ENCODE data around the gene SHC1.

SHC1 gene

DNA sequence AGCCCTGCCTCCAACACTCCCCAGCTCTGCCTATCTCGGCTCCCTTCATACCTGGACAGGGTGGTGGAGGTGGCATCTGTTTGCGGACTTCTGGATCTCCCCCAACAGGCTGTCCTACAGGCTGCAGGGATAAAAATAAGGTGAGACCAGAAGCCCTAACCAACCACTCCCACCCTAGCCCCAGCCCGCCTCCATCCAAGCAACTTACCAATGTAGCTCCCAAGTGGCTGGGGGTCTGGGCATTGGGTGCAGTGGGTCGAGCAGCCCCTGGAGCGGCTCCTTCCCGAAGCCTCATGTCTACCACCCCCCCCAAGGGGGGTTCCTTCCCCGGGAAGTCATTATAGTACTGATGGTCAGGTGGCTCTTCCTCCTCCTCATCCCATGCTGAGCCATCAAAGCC lies 4.4 kb downstream of the SHC1 start:
- Mint-ChIP-seq H3K27me3 (no peaks in the 10 kb centered on the region), H3K4me3 (no peak overlapping the region), H3K36me3 (peaks cover 22% of the 10 kb centered on the region), H3K27ac (no peak overlapping the region), H3K9me3 (no peaks in the 10 kb centered on the region), H3K4me1 (peaks cover 18% of the 10 kb centered on the region)
- ATAC-seq (ENCODE audit: low read depth) (no peak), DNase-seq (ENCODE audit: low spot score in 2 of 2) (no peak)

DNA sequence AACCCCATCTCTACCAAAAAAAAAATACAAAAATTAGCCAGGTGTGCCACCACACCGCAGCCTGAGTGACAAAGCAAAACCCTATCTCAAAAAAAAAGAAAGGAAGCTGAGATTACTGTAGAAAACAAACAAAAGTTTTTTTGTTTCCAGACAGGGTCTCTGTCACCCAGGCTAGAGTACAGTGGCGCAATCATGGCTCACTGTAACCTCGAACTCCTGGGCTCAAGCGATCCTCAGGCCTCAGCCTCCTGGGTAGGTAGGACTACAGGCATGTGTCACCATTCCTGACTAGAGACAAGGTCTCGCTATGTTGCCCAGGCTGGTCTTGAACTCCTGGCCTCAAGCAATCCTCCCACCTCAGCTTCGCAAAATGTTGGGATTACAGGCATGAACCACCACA lies 6.2 kb downstream of the SHC1 start:
- no peaks in the 10 kb centered on the region for H3K9me3 Mint-ChIP-seq
- peaks cover 19% of the 10 kb centered on the region for H3K36me3 Mint-ChIP-seq
- no peak for ATAC-seq (ENCODE audit: low read depth)
- H3K27me3 Mint-ChIP-seq = no peaks in the 10 kb centered on the region
- peaks cover 16% of the 10 kb centered on the region for H3K4me1 Mint-ChIP-seq
- no peak overlapping the region for H3K4me3 Mint-ChIP-seq
- no peak for DNase-seq (ENCODE audit: low spot score in 2 of 2)
- H3K27ac Mint-ChIP-seq = no peak overlapping the region

- DNase-seq (ENCODE audit: low spot score in 2 of 2) (no peak), ATAC-seq (ENCODE audit: low read depth) (no peak)
- H3K4me3 Mint-ChIP-seq = no peak overlapping the region
- no peaks in the 10 kb centered on the region for H3K9me3 Mint-ChIP-seq
- H3K27ac Mint-ChIP-seq = no peak overlapping the region
- H3K27me3 Mint-ChIP-seq = no peaks in the 10 kb centered on the region
- peaks cover 17% of the 10 kb centered on the region for H3K36me3 Mint-ChIP-seq
- H3K4me1 Mint-ChIP-seq = peaks cover 15% of the 10 kb centered on the region
Measured at GRCh38 chr1:154963643-154964042, 6.9 kb downstream of the SHC1 start.

DNA sequence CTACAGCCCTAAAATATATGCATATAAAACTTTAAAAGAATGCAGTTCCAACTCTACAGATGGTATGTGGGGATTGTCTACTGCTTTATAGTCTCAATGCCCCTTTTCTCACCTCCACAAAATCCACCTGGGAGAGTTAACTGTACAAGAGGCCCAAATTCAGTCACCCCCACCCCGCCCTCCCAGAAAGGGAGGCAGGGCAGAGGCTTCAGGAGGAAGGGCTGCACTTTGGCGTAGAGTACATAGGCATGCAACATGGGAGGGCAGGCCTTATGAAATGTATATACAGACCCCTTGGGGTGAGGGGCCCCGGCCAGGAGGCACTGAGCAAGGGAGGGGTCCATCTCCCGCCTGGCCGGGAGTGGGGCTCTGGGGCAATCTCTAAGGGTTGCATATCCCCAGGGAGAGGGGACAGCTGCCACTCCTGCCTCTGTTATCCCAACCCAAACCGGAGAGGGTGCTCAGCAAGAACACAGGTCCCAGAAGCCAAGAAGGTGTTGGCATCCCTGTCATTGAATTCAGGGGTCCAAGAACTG lies 7.7 kb downstream of the SHC1 start:
- H3K27me3 Mint-ChIP-seq = no peaks in the 10 kb centered on the region
- peak overlapping the region; percentile 81 for H3K27ac Mint-ChIP-seq
- DNase-seq (ENCODE audit: low spot score in 2 of 2) (no peak), ATAC-seq (ENCODE audit: low read depth) (no peak)
- peak overlapping the region; percentile 41 for H3K4me3 Mint-ChIP-seq
- H3K4me1 Mint-ChIP-seq = peaks cover 15% of the 10 kb centered on the region
- no peaks in the 10 kb centered on the region for H3K9me3 Mint-ChIP-seq
- H3K36me3 Mint-ChIP-seq = peaks cover 13% of the 10 kb centered on the region

GRCh38 chr1:154962156-154962749 lies 8.3 kb downstream of the SHC1 start:
- Mint-ChIP-seq H3K36me3 (peaks cover 12% of the 10 kb centered on the region), H3K4me1 (peaks cover 15% of the 10 kb centered on the region)

DNA sequence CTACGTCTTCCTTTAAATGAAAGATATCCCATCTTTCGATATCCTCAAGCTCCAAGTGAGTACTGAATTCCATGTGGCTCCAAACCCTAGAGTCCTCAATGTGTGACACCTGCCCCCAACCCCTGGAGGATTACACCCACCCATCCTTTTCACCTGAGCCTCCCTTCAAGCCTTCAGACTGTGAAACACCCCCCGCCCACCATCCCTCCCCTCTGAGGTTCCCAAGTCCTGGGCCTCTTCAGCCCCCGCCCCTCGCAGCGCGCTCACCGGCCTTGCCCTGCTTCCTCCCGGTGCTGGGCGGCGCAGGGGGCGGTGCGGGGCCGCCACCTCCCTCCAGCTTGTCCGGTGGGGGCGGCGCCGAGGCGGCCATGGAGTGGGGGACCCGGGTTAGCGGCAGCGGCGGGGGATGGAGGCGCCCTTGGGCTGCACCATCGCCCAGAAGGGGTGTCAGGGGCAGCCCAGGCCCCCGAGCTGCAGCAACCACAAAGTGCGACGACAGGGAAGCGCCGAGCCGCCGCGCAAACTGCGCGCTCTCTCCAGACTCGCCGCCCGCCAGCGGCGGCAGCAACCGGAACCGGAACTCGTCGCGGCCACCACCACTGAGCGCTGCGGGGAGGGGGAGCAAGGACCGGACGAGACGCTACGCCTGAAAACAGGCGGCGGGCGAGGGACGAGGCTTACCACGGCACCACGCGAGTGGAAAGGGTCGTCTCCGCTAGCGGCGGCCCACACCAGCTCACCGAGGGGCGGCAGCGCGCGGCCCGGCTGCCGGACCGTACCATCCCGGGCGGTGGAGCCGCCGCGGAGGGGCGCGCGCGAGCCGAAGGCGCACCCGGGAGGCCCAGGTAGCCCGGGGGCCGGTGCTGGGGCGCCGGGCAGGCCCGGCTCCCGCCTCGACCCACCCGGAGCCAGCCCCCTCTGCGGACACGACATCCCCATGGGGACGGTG lies 9.1 kb downstream of the SHC1 start, which contains the start of gene PYGO2:
TSS of gene PYGO2 (minus strand) at position 576 of the 949 bp plus-strand sequence. CDS start at position 370, 206 bp downstream.
- H3K4me1 Mint-ChIP-seq = peaks cover 15% of the 10 kb centered on the region
- peaks cover 10% of the 10 kb centered on the region for H3K36me3 Mint-ChIP-seq

More at GRCh38 chr1:154962156-154962749, 8.3 kb downstream of the SHC1 start:
- Mint-ChIP-seq H3K9me3 (no peaks in the 10 kb centered on the region), H3K27me3 (no peaks in the 10 kb centered on the region), H3K4me3 (peak overlapping the region; percentile 83), H3K27ac (peak overlapping the region; percentile 81)
- no peak for DNase-seq (ENCODE audit: low spot score in 2 of 2)
- ATAC-seq (ENCODE audit: low read depth) = peak; percentile 20

DNA sequence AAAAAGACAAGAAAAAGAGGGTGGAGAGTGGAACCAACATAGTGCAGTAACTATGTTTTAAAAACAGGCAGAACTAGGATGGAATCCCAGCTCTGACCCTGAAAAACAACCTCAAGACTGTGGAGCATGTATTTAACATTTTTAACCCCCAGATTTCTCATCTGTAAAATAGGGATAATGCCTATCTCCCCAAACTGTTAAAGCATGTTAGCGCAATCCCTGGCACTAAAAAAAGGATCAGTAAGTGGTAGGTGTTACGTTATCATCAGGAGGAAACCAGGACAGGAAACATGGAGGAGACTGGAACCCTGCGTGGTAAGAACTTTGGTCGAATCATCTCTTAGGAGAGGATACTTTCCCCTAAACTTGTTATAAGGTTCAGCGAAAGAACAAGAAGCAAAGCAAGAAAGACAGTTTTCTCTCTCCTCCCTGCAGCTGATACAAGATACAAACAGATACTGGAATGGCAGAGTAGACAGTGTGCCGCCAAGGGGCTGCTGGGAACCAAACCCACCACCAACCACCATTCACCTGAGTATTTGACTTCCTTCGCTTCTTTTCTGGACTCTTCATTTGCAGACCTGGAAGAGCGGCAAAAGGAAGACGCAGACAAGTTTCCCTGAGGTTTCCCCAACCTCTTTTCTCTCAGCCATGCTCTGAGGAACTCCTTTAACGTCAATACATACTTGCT lies 10.0 kb downstream of the SHC1 start:
- no peaks in the 10 kb centered on the region for H3K27me3 Mint-ChIP-seq

More for the DNA sequence above, 9.1 kb downstream of the SHC1 start, which contains the start of gene PYGO2:
- Mint-ChIP-seq H3K4me3 (peak within 1 kb of the TSS; percentile 87), H3K27me3 (no peaks in the 10 kb centered on the region), H3K27ac (peak within 1 kb of the TSS; percentile 81), H3K9me3 (no peaks in the 10 kb centered on the region)
- peak; percentile 74 to 90 for DNase-seq (ENCODE audit: low spot score in 2 of 2)
- ATAC-seq (ENCODE audit: low read depth) = peak; percentile 79

GRCh38 chr1:154959426-154959780 lies 11.1 kb downstream of the SHC1 start:
- peaks cover 30% of the 10 kb centered on the region for H3K4me1 Mint-ChIP-seq
- no peak overlapping the region for H3K27ac Mint-ChIP-seq
- ATAC-seq (ENCODE audit: low read depth) (no peak), DNase-seq (ENCODE audit: low spot score in 2 of 2) (no peak)
- H3K9me3 Mint-ChIP-seq = no peaks in the 10 kb centered on the region
- no peaks in the 10 kb centered on the region for H3K27me3 Mint-ChIP-seq
- peaks cover 7% of the 10 kb centered on the region for H3K36me3 Mint-ChIP-seq
- peak overlapping the region; percentile 44 for H3K4me3 Mint-ChIP-seq

More for the DNA sequence above, 10.0 kb downstream of the SHC1 start:
- Mint-ChIP-seq H3K4me3 (peak overlapping the region; percentile 87), H3K27ac (peak overlapping the region; percentile 81), H3K4me1 (peaks cover 22% of the 10 kb centered on the region), H3K36me3 (peaks cover 9% of the 10 kb centered on the region), H3K9me3 (no peaks in the 10 kb centered on the region)
- DNase-seq (ENCODE audit: low spot score in 2 of 2) (no peak), ATAC-seq (ENCODE audit: low read depth) (no peak)

GRCh38 chr1:154958681-154959425 lies 11.7 kb downstream of the SHC1 start:
- H3K27ac Mint-ChIP-seq = no peak overlapping the region
- H3K36me3 Mint-ChIP-seq = peaks cover 5% of the 10 kb centered on the region
- peak overlapping the region; percentile 44 for H3K4me3 Mint-ChIP-seq
- peaks cover 34% of the 10 kb centered on the region for H3K4me1 Mint-ChIP-seq
- ATAC-seq (ENCODE audit: low read depth) (no peak), DNase-seq (ENCODE audit: low spot score in 2 of 2) (no peak)
- H3K9me3 Mint-ChIP-seq = no peaks in the 10 kb centered on the region
- H3K27me3 Mint-ChIP-seq = no peaks in the 10 kb centered on the region

- DNase-seq (ENCODE audit: low spot score in 2 of 2) (no peak), ATAC-seq (ENCODE audit: low read depth) (no peak)
- Mint-ChIP-seq H3K27me3 (no peaks in the 10 kb centered on the region), H3K36me3 (peaks cover 1% of the 10 kb centered on the region), H3K27ac (no peak overlapping the region), H3K9me3 (no peaks in the 10 kb centered on the region), H3K4me1 (peaks cover 36% of the 10 kb centered on the region), H3K4me3 (no peak overlapping the region)
Measured at GRCh38 chr1:154958036-154958435, 12.5 kb downstream of the SHC1 start.

DNA sequence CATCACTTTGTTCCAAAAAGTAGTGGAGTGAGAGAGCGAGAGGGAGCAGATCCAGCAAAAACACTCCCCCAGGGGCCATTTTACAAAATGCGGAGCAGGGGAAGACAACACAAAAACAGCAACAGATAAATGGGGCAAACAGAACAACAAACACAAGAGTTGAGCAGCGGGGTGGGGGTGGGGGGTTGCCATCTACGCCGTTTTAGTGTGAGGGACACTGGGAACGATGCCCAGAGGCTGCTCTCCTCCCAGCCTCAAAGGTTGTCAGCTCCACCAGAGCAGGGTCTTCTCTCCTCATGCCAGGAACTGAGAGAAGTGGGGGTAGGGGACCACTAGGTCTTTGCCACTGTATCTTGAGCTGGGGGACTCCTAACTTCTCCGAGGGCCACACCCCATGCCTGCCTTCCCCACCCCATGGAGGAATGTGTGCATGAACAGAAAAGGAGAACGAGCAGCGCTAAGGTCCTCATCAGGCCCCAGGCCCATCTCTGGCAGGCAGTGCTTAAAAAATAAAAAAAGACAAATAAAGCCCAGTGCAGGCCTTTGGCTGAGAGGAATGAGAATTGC lies 13.4 kb downstream of the SHC1 start:
- H3K27ac Mint-ChIP-seq = no peak overlapping the region
- H3K4me1 Mint-ChIP-seq = peaks cover 45% of the 10 kb centered on the region
- H3K9me3 Mint-ChIP-seq = no peaks in the 10 kb centered on the region
- H3K36me3 Mint-ChIP-seq = peaks cover 1% of the 10 kb centered on the region
- H3K27me3 Mint-ChIP-seq = no peaks in the 10 kb centered on the region
- no peak overlapping the region for H3K4me3 Mint-ChIP-seq
- ATAC-seq (ENCODE audit: low read depth) (no peak), DNase-seq (ENCODE audit: low spot score in 2 of 2) (no peak)

GRCh38 chr1:154956544-154956941 lies 14.0 kb downstream of the SHC1 start:
- Mint-ChIP-seq H3K4me1 (peaks cover 50% of the 10 kb centered on the region), H3K27me3 (no peaks in the 10 kb centered on the region), H3K27ac (peak overlapping the region; percentile 99), H3K4me3 (peak overlapping the region; percentile 99), H3K36me3 (peaks cover 1% of the 10 kb centered on the region), H3K9me3 (no peaks in the 10 kb centered on the region)
- no peak for ATAC-seq (ENCODE audit: low read depth)
- no peak for DNase-seq (ENCODE audit: low spot score in 2 of 2)
